ENCODE results near the gene SLC4A7.
"Not testable (repeated sequence)": the region's sequence is repeated elsewhere in the genome, so short reads cannot be mapped to it uniquely, and the experiment has no call there.

SLC4A7 gene

DNA sequence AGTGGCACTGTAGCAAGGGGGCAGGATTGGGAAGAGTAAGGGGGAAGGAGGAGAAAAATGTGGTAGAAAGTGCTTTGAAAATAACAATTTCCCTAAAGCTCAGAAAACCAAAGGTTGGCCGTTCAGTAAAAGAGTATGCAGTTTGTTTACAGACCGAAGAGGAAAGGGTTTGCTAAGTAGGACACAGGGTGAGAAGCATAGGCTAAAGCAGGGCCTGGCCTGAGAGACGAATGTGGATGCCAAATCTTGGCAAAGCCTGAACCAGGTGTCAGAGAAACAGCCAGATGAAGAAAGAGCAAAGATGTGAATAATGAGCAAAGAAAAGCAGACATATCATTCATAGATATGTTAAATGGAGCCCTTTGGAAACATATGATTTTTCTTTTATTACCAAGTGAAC lies 132.1 kb downstream of the SLC4A7 start:
- Histone ChIP-seq H3K4me1 (ENCODE audit: control insufficient read depth, insufficient read depth, low read length) (peaks cover 19% of the 10 kb centered on the region), H3K36me3 (ENCODE audit: control insufficient read depth, insufficient read depth, low read length) (no peaks in the 10 kb centered on the region), H3K9me3 (ENCODE audit: control insufficient read depth, insufficient read depth, low read length) (no peaks in the 10 kb centered on the region), H3K27me3 (ENCODE audit: control insufficient read depth, insufficient read depth, low read length) (no peaks in the 10 kb centered on the region), H3K9ac (ENCODE audit: low read depth, low read length) (no peak overlapping the region), H3K4me3 (ENCODE audit: low read depth, low read length) (no peak overlapping the region)

DNA sequence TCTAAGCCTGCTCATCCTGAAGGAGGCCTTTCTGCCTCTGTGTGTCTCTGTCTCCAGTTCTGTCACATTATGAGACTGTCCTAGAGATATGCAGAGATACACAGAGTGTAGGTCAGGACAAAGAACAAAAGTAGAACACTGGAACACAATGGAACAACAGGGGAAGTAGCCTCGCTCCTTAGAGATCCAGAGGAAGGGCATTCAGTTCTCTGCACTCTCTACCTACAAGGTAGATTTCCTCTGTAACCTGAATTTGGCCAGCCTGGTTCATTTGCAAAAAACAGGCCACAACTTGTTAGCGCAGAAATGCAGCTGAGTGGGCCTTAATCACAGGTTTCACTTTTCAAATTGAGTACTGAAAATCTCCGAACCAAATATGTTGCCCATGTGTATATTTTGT lies 134.4 kb downstream of the SLC4A7 start:
- Histone ChIP-seq H3K4me3 (ENCODE audit: low read depth, low read length) (no peak overlapping the region), H3K9ac (ENCODE audit: low read depth, low read length) (no peak overlapping the region), H3K4me1 (ENCODE audit: control insufficient read depth, insufficient read depth, low read length) (peaks cover 16% of the 10 kb centered on the region), H3K36me3 (ENCODE audit: control insufficient read depth, insufficient read depth, low read length) (no peaks in the 10 kb centered on the region), H3K27me3 (ENCODE audit: control insufficient read depth, insufficient read depth, low read length) (no peaks in the 10 kb centered on the region), H3K9me3 (ENCODE audit: control insufficient read depth, insufficient read depth, low read length) (no peaks in the 10 kb centered on the region)

DNA sequence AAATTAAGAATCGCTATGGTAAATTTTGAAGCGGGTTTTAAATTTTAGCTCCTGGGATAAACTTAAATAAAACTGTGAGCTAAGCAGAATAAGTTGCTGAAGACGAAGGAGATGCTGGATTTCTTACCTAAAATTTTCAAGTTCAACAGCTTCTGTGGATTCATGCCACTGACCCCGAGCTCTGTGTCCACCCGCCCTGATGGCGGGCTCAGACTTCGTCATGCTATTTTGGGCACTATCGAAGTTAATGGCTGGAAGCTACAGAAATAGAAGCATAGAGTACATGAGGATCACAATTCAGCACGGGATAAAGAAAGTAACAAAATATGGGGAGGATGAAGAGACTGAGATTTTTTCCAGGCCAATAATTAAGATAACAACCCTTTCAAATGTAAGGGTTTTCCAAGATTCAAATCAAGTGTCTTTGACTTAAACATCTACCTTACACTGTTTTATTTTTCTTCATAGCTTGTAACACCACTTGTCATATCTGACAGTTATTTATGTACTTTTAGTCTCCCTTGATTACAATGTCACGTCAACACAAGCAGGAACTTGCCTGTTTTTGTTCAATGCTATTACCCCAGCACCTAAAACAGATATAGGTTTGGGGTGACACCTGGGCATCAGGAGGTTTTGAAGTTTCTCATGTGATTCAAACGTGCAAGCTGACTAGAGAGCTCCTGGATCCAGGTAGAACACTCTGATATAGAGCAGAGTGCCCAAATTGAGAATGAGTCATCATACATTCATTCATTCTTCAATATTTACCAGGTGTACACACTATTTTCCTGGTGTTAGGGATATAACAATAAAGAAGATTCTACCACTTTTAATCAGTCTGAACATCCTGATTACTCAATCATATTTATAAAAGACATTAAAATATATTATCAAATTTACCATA lies 138.0 kb downstream of the SLC4A7 start:
- Histone ChIP-seq H3K9ac (ENCODE audit: low read depth, low read length) (no peak overlapping the region), H3K27me3 (ENCODE audit: control insufficient read depth, insufficient read depth, low read length) (no peaks in the 10 kb centered on the region), H3K9me3 (ENCODE audit: control insufficient read depth, insufficient read depth, low read length) (no peaks in the 10 kb centered on the region), H3K4me3 (ENCODE audit: low read depth, low read length) (no peak overlapping the region), H3K36me3 (ENCODE audit: control insufficient read depth, insufficient read depth, low read length) (no peaks in the 10 kb centered on the region), H3K4me1 (ENCODE audit: control insufficient read depth, insufficient read depth, low read length) (no peaks in the 10 kb centered on the region)

DNA sequence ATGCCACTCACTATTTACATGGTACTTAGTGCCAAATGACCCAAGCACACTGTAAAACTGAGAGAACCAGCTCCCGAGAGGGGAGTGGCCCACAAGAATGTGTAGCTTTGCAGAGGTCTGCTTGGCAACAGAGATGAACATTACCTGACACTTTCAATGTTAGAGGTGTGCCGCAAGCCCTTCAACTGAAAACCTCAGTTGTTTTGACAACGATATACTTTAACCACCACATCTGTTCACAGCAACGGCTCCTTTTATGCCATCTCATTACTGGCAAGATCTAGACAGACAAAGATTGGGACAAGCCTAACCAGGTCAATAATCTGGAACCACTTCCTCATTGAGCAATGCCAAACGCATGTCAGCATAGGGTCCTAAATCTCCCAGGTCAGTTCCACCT lies 138.7 kb downstream of the SLC4A7 start:
- Histone ChIP-seq H3K9ac (ENCODE audit: low read depth, low read length) (no peak overlapping the region), H3K4me1 (ENCODE audit: control insufficient read depth, insufficient read depth, low read length) (no peaks in the 10 kb centered on the region), H3K4me3 (ENCODE audit: low read depth, low read length) (no peak overlapping the region), H3K27me3 (ENCODE audit: control insufficient read depth, insufficient read depth, low read length) (no peaks in the 10 kb centered on the region), H3K36me3 (ENCODE audit: control insufficient read depth, insufficient read depth, low read length) (no peaks in the 10 kb centered on the region), H3K9me3 (ENCODE audit: control insufficient read depth, insufficient read depth, low read length) (no peaks in the 10 kb centered on the region)

DNA sequence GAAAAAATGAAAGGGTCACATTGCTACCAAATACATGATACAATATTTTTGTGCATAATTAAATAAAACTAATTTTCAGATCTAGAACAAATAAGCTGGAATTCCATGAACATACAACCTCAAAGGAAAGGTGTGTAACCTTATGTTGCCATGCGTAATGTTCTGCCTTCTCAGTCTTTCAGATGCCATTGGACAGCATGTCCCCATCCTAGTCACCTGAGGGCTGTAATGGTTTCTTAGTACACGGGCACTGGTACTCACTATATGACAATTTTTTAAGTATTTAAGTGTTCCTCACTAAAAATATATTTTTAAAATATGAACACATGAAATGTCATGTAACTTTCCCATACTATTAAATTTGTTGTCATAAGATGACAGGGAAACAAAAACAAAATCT lies 139.1 kb downstream of the SLC4A7 start:
- H3K9ac ChIP-seq (ENCODE audit: low read depth, low read length), result no peak overlapping the region
- no peaks in the 10 kb centered on the region for H3K36me3 ChIP-seq (ENCODE audit: control insufficient read depth, insufficient read depth, low read length)
- no peak overlapping the region for H3K4me3 ChIP-seq (ENCODE audit: low read depth, low read length)
- no peaks in the 10 kb centered on the region for H3K9me3 ChIP-seq (ENCODE audit: control insufficient read depth, insufficient read depth, low read length)
- no peaks in the 10 kb centered on the region for H3K4me1 ChIP-seq (ENCODE audit: control insufficient read depth, insufficient read depth, low read length)
- H3K27me3 ChIP-seq (ENCODE audit: control insufficient read depth, insufficient read depth, low read length), result no peaks in the 10 kb centered on the region

DNA sequence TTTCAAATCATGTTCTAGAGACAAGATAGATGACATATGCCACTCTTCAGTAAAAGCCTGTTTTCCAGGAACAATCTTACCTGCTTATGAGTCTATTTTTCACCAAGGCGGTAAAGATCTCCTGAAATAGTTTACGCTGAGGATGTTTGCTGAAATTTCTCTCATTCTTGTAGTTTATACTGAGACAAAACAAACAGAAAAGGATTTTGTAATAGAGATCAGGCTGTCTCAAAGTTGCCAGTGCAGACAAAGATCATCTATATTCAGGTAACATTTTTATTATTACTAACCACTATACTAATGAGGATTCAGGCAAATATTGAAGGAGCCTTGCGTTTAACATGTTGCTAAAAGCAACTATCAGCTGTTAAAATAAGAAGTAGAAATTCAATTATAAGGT lies 140.0 kb downstream of the SLC4A7 start:
- no peaks in the 10 kb centered on the region for H3K36me3 ChIP-seq (ENCODE audit: control insufficient read depth, insufficient read depth, low read length)
- H3K9ac ChIP-seq (ENCODE audit: low read depth, low read length), result no peak overlapping the region
- no peaks in the 10 kb centered on the region for H3K9me3 ChIP-seq (ENCODE audit: control insufficient read depth, insufficient read depth, low read length)
- no peaks in the 10 kb centered on the region for H3K4me1 ChIP-seq (ENCODE audit: control insufficient read depth, insufficient read depth, low read length)
- H3K27me3 ChIP-seq (ENCODE audit: control insufficient read depth, insufficient read depth, low read length), result no peaks in the 10 kb centered on the region
- no peak overlapping the region for H3K4me3 ChIP-seq (ENCODE audit: low read depth, low read length)

DNA sequence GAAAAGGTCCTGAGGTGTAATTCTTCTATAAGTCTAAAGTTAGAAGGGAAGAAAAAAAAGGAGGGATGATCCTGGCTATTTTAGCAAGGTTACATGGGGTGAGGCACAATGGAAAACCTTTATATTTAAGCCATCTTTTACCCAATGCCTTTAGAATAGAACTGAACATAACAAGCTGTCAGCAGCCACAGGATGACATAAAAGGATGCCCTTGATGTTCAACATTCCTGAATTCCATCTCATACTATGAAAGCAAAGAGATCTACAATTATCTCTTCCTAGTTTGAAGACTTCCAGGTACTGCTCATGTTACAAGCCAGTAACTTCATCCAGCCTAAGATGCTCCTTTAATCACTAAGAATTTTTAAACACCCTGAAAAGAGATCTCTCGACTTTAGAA lies 141.9 kb downstream of the SLC4A7 start:
- no peak overlapping the region for H3K4me3 ChIP-seq (ENCODE audit: low read depth, low read length)
- H3K9ac ChIP-seq (ENCODE audit: low read depth, low read length), result no peak overlapping the region
- no peaks in the 10 kb centered on the region for H3K4me1 ChIP-seq (ENCODE audit: control insufficient read depth, insufficient read depth, low read length)
- H3K9me3 ChIP-seq (ENCODE audit: control insufficient read depth, insufficient read depth, low read length), result no peaks in the 10 kb centered on the region
- no peaks in the 10 kb centered on the region for H3K36me3 ChIP-seq (ENCODE audit: control insufficient read depth, insufficient read depth, low read length)
- H3K27me3 ChIP-seq (ENCODE audit: control insufficient read depth, insufficient read depth, low read length), result no peaks in the 10 kb centered on the region

DNA sequence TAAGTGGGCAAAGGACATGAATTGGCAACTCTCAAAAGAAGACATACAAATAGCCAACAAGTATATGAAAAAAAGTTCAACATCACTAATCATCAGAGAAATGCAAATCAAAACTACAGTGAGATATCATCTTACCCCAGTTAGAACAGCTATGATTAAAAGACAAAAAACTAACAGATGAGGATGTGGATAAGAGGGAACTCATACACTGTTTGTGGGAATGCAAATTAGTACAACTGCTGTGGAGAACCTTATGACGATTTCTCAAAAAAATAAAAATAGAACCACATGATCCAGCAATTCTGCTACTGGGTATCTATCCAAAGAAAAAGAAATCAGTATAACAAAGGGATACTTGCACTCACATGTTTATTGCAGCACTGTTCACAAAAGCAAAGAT lies 143.7 kb downstream of the SLC4A7 start:
- H3K9me3 ChIP-seq (ENCODE audit: control insufficient read depth, insufficient read depth, low read length), result no peaks in the 10 kb centered on the region
- no peak overlapping the region for H3K9ac ChIP-seq (ENCODE audit: low read depth, low read length)
- no peaks in the 10 kb centered on the region for H3K36me3 ChIP-seq (ENCODE audit: control insufficient read depth, insufficient read depth, low read length)
- no peak overlapping the region for H3K4me3 ChIP-seq (ENCODE audit: low read depth, low read length)
- no peaks in the 10 kb centered on the region for H3K27me3 ChIP-seq (ENCODE audit: control insufficient read depth, insufficient read depth, low read length)
- no peaks in the 10 kb centered on the region for H3K4me1 ChIP-seq (ENCODE audit: control insufficient read depth, insufficient read depth, low read length)

DNA sequence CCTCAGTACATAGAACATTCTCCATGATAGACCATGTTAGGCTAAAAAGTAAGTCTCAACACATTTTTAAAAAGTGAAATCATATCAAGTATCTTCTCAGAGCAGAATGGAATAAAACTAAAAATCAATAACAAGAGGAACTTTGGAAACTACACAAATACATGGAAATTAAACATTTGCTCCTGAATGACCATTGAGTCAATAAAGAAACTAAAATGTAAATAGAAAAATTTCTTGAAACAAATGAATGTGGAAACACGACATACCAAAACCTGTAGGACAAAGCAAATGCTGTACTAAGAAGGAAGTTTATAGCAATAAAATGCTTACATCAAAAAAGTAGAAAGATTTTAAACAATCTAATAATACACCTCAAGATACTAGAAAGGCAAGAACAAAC lies 148.6 kb downstream of the SLC4A7 start:
- no peaks in the 10 kb centered on the region for H3K27me3 ChIP-seq (ENCODE audit: control insufficient read depth, insufficient read depth, low read length)
- no peak overlapping the region for H3K9ac ChIP-seq (ENCODE audit: low read depth, low read length)
- H3K4me1 ChIP-seq (ENCODE audit: control insufficient read depth, insufficient read depth, low read length), result no peaks in the 10 kb centered on the region
- no peaks in the 10 kb centered on the region for H3K36me3 ChIP-seq (ENCODE audit: control insufficient read depth, insufficient read depth, low read length)
- no peak overlapping the region for H3K4me3 ChIP-seq (ENCODE audit: low read depth, low read length)
- no peaks in the 10 kb centered on the region for H3K9me3 ChIP-seq (ENCODE audit: control insufficient read depth, insufficient read depth, low read length)

DNA sequence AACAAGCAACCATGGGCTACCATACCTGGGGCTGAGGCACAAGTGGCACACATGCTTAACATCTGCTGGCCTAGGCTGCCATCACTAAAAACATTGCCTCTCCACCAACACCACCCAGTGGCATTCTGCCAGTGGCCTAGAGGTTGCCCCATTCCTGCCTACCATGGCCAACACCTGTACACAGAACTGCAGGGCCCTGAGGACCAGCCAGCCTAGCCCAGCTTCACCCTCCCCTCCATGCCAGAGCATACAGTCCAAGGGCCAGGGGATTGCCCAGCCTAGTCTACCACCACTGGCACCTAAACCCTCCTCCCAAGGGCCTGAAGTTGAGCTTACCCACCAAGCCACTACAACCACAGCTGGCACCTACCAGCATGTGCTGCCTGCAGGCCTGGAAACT lies 150.3 kb downstream of the SLC4A7 start:
- H3K4me1 ChIP-seq (ENCODE audit: control insufficient read depth, insufficient read depth, low read length), result no peaks in the 10 kb centered on the region
- no peak overlapping the region for H3K4me3 ChIP-seq (ENCODE audit: low read depth, low read length)
- no peaks in the 10 kb centered on the region for H3K36me3 ChIP-seq (ENCODE audit: control insufficient read depth, insufficient read depth, low read length)
- H3K9ac ChIP-seq (ENCODE audit: low read depth, low read length), result no peak overlapping the region
- H3K27me3 ChIP-seq (ENCODE audit: control insufficient read depth, insufficient read depth, low read length), result no peaks in the 10 kb centered on the region
- H3K9me3 ChIP-seq (ENCODE audit: control insufficient read depth, insufficient read depth, low read length), result no peaks in the 10 kb centered on the region

DNA sequence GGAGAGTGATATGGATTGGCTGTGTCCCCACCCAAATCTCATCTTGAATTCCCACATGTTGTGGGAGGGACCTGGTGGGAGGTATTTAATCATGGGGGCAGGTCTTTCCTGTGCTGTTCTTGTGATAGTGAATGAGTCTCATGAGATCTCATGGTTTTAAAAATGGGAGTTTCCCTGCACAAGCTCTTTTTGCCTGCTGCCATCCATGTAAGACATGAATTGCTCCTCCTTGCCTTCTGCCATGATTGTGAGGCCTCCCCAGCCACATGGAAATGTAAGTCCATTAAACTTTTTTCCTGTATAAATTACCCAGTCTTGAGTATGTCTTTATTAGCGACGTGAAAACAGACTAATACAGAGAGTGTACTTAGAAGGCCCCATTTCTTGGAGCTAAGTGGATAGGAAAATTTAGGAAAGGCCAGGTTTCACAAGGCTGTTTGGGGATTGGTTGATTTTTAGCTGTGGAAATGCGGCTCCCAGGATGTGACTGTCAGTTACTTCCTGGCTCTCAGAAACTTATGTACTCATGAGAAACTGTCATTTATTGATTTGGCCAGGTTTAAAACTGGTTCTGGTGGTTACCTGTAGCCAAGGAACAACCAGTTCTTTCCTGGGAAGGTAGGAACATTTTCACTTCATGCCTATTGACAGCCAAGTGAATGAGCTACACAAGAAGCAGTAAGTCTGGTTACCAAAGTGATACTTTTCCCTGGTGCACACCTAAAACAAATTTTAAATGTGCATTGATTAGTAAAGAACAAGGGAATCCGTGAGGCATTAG lies 155.0 kb downstream of the SLC4A7 start:
- not testable (repeated sequence) for H3K36me3 ChIP-seq (ENCODE audit: control insufficient read depth, insufficient read depth, low read length)

More for the DNA sequence above, 155.0 kb downstream of the SLC4A7 start:
- H3K4me3 ChIP-seq (ENCODE audit: low read depth, low read length); H3K9ac ChIP-seq (ENCODE audit: low read depth, low read length); H3K4me1 ChIP-seq (ENCODE audit: control insufficient read depth, insufficient read depth, low read length); H3K27me3 ChIP-seq (ENCODE audit: control insufficient read depth, insufficient read depth, low read length); H3K9me3 ChIP-seq (ENCODE audit: control insufficient read depth, insufficient read depth, low read length): not testable (repeated sequence)
